ENCODE measurements around the gene CTTN.

The CTTN gene

DNA sequence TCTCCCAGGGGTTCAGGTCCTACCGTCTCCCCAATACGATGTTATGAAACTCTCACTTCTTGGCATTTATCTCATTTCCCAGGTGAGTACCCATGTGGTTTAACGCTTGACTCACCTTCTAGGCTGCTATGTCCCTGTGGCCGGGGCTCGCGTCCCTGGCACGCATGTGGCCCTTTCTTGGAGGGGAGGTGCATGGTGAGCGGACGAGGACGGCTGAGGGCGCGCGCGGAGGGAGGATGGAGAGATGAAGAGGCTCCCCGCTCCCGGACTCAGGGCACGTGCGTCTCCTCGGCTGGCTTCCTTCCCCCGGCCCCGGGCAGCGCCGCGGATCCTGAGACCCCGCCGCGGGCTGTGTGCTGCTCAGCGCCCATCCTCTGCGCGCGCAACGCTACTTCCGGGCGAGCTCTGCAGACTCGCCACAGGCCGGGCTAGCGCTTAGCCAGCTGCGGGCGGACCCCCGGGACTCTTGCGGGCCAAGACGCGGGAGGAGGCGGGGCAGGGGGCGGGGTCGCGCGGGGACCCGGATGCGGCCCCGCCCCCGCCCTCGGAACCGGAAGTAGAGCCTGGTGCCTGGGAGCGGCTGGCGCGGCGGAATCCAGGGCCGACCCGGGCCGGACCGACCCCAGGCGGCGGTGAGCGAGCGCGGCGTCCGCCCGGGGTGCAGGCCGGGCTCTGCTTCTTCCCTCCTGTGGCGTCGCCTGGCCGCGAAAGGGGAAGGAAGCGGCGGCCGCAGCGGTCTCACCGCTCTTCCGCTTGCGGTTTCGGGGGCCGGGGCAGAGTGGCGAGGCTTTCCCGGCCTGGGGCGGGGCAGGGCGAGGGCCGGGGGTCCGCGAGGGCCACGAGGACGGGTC is at the start of gene CTTN:
Gene CTTN, plus strand, starts transcription at position 547 of the 851 bp plus-strand sequence. CDS start 8,769 bp downstream, outside the sequence.
- in situ Hi-C loops (cut with MboI; ENCODE audit: low sequenced_read_pairs): no loop called here

- in situ Hi-C loops (cut with MboI; ENCODE audit: low sequenced_read_pairs): no loop called here
Measured at GRCh38 chr11:70348608-70349007, 49.7 kb upstream of the CTTN start.

GRCh38 chr11:70351646-70352045 is 46.7 kb upstream of the CTTN start:
- in situ Hi-C loops (cut with MboI; ENCODE audit: low sequenced_read_pairs): no loop called here

DNA sequence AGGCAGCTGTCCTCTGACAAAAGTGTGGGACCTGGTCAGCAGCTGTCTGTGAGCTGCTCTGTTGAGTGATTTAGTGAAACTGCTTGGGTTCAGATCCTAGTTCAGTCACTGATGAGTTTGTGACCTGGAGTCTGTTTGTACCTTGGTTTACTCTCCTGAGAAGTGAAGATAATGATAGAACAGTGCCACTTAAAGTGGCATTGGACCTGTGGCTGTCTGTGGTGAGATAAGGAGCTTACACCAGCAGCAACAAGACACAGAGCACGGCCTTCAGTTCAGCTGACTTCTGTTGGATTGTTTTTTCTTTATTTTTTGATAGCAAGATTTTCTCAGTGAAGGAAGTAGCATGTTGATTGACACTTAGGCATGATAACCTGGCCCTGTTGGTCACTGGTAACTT is 46.2 kb upstream of the CTTN start:
- in situ Hi-C loops (cut with MboI; ENCODE audit: low sequenced_read_pairs): no loop called here

- in situ Hi-C loops (cut with MboI; ENCODE audit: low sequenced_read_pairs): no loop called here
Measured at GRCh38 chr11:70352601-70353000, 45.7 kb upstream of the CTTN start.

DNA sequence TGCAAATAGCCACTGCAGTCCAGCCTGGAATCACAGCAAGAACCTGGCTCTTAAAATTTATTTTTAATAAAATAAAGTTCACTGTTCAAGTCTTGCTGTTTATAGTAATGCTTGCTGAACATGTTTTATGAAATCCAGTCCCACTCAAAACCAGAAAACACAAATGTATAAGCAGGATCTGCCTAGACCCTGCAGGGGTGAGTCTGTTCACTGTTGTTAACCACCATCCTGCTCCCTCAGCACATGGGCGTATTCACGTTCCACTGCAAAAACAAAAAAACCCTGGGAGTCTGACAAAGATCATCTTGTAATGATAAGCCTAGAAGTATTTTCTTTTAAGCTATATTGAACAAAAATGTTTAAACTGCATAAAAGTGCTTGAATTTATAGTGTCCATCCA is 45.0 kb upstream of the CTTN start:
- in situ Hi-C loops (cut with MboI; ENCODE audit: low sequenced_read_pairs): no loop called here

DNA sequence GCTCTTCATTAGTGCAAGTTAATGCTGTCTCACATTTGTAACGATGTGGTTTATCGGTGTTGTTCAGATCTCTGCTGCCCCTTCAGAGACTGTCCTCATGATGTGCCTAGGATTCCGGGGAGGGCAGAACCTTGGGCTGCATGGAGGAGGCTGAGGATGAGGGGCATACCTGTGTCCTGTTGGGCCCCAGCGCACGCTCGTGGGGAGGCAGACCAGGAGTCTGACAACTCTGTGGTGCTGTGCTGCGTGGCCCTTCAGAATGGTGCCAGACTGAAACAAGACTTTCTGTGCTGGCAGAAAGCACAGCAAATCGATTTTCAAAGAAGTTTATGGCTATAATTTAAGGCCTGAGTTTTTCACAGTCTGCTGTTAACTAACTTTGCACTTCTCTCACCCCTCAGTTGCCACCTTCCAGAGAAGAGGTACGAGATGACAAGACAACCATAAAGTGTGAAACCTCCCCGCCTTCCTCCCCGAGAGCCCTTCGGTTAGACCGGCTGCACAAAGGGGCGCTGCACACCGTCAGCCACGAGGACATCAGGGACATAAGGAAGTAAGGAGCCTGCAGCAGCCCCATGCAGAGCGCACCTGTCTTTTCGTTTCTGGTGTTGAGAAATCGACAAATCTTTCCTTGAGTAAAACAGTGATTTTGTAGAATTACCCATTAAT is 44.3 kb upstream of the CTTN start:
- in situ Hi-C loops (cut with MboI; ENCODE audit: low sequenced_read_pairs): no loop called here

GRCh38 chr11:70354629-70355028 is 43.7 kb upstream of the CTTN start:
- in situ Hi-C loops (cut with MboI; ENCODE audit: low sequenced_read_pairs): no loop called here

DNA sequence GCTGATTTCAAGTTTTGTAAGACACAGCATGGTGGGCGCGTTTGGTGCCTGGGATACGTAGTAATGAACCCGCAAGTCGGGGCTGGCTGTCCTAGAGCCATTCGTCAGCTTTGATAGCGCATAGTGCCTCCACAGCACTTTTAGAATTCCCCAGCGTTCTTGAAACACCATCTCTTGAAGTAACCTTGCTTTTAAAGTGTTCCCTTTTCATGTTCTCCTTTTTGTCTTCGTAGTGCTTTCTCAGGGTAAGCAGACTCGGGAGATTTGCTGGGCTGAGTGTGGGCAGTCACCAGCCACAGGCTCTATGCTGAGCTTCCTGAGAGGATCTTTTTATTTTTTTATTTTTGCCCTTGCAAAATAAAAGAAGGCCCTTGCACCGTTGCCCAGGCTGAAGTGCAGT is 39.6 kb upstream of the CTTN start:
- in situ Hi-C loops (cut with MboI; ENCODE audit: low sequenced_read_pairs): no loop called here

GRCh38 chr11:70359451-70360205 is 38.7 kb upstream of the CTTN start:
- in situ Hi-C loops (cut with MboI; ENCODE audit: low sequenced_read_pairs): no loop called here

DNA sequence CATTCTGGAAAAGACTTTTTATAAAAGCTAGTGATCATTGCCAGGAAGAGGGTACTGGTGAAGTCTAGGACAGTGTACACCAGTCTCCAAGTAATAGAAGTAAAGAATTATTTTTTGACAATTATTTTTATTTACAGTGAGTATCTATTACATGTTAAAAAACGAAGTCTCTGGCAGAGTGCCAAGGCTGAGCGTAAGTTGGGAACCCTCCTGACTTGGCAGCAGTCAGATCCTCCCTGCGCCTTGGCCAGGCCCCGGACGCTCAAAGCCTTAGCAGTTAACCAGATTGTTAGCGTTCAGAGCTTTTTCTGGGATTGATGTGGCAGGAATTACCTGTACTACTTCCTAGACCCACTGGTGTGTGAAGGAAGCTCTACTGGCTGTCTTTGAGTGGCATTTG is 38.1 kb upstream of the CTTN start:
- in situ Hi-C loops (cut with MboI; ENCODE audit: low sequenced_read_pairs): no loop called here

DNA sequence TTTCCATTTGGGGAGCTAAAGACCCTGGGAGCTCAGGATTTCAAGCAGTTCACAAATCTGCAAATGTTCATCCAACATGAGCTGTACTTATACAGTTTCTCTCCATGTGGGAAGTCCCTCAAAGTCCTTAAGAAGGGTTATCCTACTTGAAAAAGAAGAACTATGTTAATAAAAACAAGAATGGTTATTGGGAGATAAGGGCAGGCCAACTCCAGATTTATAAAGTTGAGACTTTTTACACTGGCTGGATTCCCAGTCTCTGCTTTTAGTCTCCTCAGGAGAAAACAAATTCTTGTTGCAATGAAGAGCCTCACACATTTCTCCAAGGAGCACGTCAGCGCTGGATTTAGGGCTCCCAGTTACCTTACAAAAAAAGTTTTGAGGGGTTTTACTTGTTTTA is 34.2 kb upstream of the CTTN start:
- in situ Hi-C loops (cut with MboI; ENCODE audit: low sequenced_read_pairs): no loop called here

GRCh38 chr11:70364745-70365543 is 33.4 kb upstream of the CTTN start:
- in situ Hi-C loops (cut with MboI; ENCODE audit: low sequenced_read_pairs): no loop called here

- in situ Hi-C loops (cut with MboI; ENCODE audit: low sequenced_read_pairs): no loop called here
Measured at GRCh38 chr11:70365544-70365927, 32.8 kb upstream of the CTTN start.

- in situ Hi-C loops (cut with MboI; ENCODE audit: low sequenced_read_pairs): no loop called here
Measured at GRCh38 chr11:70367071-70367470, 31.3 kb upstream of the CTTN start.

DNA sequence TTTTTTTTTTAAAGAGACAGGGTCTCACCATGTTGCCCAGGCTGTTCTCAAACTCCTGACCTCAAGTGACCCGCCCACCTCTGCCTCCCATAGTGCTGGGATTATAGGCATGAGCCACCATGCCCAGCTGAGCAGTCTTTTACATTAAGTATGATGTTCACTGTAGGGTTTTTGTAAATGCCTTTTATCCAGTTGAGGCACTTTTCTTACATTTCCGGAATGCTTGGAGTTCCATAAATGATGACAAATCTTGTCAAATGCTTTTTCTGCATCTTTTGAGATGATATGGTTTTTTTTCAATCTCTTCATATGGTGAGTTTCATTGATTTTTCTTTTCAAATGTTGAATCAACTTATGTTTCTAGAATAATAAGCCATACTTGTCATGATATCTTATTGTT is 29.4 kb upstream of the CTTN start:
- in situ Hi-C loops (cut with MboI; ENCODE audit: low sequenced_read_pairs): no loop called here

DNA sequence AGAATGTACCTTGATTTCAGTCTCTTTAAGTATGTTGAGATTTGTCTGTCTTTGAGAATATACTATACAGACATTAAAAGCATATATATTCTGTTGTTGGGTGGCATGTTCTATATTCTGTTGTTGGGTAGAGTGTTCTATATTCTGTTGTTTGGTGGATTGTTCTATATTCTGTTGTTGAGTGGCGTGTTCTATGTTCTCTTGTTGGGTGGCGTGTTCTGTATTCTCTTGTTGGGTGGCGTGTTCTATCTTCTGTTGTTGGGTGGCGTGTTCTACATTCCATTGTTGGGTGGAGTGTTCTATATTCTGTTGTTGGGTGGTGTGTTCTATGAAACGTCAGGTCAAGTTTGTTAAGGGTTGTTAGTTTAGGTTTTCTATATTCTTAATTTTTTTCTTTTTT is 27.1 kb upstream of the CTTN start:
- in situ Hi-C loops (cut with MboI; ENCODE audit: low sequenced_read_pairs): no loop called here

DNA sequence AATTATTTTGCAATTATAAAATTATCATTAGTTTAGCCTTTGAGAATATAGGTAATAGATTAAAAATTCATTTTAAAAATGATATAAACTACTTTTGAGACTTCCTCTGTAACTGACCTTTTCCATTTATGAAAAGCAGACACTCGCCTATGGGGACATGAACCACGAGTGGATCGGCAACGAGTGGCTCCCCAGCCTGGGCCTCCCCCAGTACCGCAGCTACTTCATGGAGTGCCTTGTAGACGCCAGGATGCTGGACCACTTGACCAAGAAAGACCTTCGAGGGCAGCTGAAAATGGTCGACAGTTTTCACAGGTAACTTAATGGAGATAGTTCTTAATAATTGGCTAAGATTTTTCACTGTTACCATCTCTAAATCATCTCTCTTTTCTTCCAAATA is 26.3 kb upstream of the CTTN start:
- in situ Hi-C loops (cut with MboI; ENCODE audit: low sequenced_read_pairs): no loop called here

DNA sequence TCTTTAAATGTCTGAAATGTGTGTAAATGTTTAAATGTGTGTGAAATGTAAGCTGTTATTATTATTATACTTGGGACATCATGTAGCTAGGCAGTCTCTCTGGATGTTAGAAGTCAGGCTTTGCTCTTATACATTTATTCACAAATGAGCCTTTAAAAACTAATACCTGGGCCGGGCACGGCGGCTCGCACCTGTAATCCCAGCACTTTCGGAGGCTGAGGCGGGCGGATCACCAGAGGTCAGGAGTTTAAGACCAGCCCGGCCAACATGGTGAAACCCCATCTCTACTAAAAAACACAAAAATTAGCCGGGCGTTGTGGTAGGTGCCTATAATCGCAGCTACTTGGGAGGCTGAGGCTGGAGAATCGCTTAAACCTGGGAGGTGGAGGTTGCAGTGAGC is 21.7 kb upstream of the CTTN start:
- in situ Hi-C loops (cut with MboI; ENCODE audit: low sequenced_read_pairs): no loop called here

DNA sequence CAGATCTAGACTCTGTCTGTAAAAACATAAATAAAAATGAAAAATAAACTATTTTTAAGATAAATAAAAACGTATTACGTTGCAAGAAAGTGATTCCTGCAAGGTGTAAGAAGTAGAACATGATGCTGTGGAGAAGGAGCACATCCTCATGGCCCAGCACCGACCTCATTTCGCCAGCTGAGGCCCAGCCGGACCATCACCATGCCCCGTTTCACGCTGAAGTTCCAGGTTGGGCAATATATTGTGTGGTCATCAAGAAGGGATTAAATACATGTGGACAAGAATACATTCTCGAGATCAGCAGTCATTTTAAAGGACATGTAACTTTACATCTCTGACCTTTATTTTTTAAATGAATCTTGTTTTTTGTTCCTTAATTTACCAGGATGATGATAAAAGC is 20.7 kb upstream of the CTTN start:
- in situ Hi-C loops (cut with MboI; ENCODE audit: low sequenced_read_pairs): no loop called here

All from HL-60/S4 treated with retinoic acid at 250 ng/mL for 4 days and 3 days (cell line).